SK-N-SH treated with all-trans-retinoic acid at 6 μM for 48 hours (cell line): ENCODE data around the gene NUDCD2.

Experiments
- ARNTL ChIP-seq: fragments of 450-650 bp; formaldehyde crosslinking; IDR thresholded peaks from 2 replicates; pipeline ENCODE4 v1.5.0; 2020; ENCODE audit warnings: low read depth, mild to moderate bottlenecking, moderate library complexity, borderline replicate concordance
- GLIS3 ChIP-seq: fragments of 250-450 bp; sonication (Bioruptor Pico); IDR thresholded peaks from 2 replicates; pipeline ENCODE4 v1.5.0; 2020; ENCODE audit warnings: mild to moderate bottlenecking, moderate library complexity
- OSR1 ChIP-seq: fragments of 250-450 bp; sonication (Bioruptor Pico); IDR thresholded peaks from 2 replicates; pipeline ENCODE4 v1.8.0; 2022; ENCODE audit warnings: moderate library complexity, mild to moderate bottlenecking, inconsistent platforms
- RARB ChIP-seq: fragments of 250-450 bp; sonication (Bioruptor Pico); IDR thresholded peaks from 2 replicates; pipeline ENCODE4 v1.8.0; 2021; ENCODE audit warnings: mild to moderate bottlenecking, moderate library complexity
- SNAI2 ChIP-seq: fragments of 250-450 bp; sonication (Bioruptor Pico); IDR thresholded peaks from 2 replicates; pipeline ENCODE4 v1.5.0; 2020; ENCODE audit warnings: mild to moderate bottlenecking, moderate library complexity
- TOX ChIP-seq: fragments of 250-450 bp; sonication (Bioruptor Pico); IDR thresholded peaks from 2 replicates; pipeline ENCODE4 v1.8.0; 2021; ENCODE audit warnings: mild to moderate bottlenecking, moderate library complexity, borderline replicate concordance
- ZFP3 ChIP-seq: fragments of 250-450 bp; sonication (Bioruptor Pico); IDR thresholded peaks from 2 replicates; pipeline ENCODE4 v1.5.0; 2020; ENCODE audit warnings: mild to moderate bottlenecking, moderate library complexity
- ZFP30 ChIP-seq: fragments of 450-650 bp; formaldehyde crosslinking; IDR thresholded peaks from 2 replicates; pipeline ENCODE4 v1.5.0; 2022; ENCODE audit warnings: mild to moderate bottlenecking, moderate library complexity
- ZNF565 ChIP-seq: fragments of 450-650 bp; formaldehyde crosslinking; conservative IDR thresholded peaks from 2 replicates; pipeline ENCODE4 v1.5.0; 2020; ENCODE audit warnings: low read depth, mild to moderate bottlenecking, moderate library complexity
- ZNF70 ChIP-seq: fragments of 450-650 bp; formaldehyde crosslinking; IDR thresholded peaks from 2 replicates; pipeline ENCODE4 v1.5.0; 2020; ENCODE audit warnings: mild to moderate bottlenecking, moderate library complexity
- TF ChIP-seq, protein P1 (sequence below): fragments of 250-450 bp; sonication (Bioruptor Pico); IDR thresholded peaks from 2 replicates; pipeline ENCODE4 v1.8.0; 2020; ENCODE audit warnings: mild to moderate bottlenecking, moderate library complexity, borderline replicate concordance

DNA sequence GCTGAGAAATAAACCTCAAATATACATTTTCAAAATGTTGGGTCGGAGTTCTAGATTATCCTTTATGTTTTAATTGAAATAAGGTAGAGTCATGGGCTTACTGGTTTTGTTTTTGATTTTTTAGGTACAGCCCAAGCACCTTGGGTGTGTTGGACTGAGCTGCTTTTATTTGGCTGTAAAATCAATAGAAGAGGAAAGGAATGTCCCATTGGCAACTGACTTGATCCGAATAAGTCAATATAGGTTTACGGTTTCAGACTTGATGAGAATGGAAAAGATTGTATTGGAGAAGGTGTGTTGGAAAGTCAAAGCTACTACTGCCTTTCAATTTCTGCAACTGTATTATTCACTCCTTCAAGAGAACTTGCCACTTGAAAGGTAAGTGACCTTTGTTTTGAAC, 18.9 kb downstream of the NUDCD2 start:
- TF ChIP-seq ARNTL (CRISPR knock-in tag) (no peak), SNAI2 (CRISPR knock-in tag) (no peak), ZFP30 (CRISPR knock-in tag) (no peak), ZFP3 (CRISPR knock-in tag) (no peak), ZNF565 (CRISPR knock-in tag) (no peak), TOX (no peak), RARB (CRISPR knock-in tag) (no peak), ZNF70 (CRISPR knock-in tag) (no peak), OSR1 (CRISPR knock-in tag) (no peak), GLIS3 (CRISPR knock-in tag) (no peak)
- TF ChIP-seq, protein P1, sequence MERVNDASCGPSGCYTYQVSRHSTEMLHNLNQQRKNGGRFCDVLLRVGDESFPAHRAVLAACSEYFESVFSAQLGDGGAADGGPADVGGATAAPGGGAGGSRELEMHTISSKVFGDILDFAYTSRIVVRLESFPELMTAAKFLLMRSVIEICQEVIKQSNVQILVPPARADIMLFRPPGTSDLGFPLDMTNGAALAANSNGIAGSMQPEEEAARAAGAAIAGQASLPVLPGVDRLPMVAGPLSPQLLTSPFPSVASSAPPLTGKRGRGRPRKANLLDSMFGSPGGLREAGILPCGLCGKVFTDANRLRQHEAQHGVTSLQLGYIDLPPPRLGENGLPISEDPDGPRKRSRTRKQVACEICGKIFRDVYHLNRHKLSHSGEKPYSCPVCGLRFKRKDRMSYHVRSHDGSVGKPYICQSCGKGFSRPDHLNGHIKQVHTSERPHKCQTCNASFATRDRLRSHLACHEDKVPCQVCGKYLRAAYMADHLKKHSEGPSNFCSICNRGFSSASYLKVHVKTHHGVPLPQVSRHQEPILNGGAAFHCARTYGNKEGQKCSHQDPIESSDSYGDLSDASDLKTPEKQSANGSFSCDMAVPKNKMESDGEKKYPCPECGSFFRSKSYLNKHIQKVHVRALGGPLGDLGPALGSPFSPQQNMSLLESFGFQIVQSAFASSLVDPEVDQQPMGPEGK, result no peak
